Tracheal epithelial cell (primary cell): ENCODE data around the gene ZNF165. TPM values are rescaled to one million over a fixed set of nuclear protein-coding genes. Genes with fewer than 3 reads are reported as not detected.

Experiments
- total RNA-seq: library from RNA; depleted of rRNA; stranded (reverse); fragments of >200 nt; gene quantifications from 2 replicates; pipeline ENCODE4 v1.2.1, GENCODE V29; 2014

Gene ZNF165
- total RNA-seq = 2.3 and 4.3 TPM in 2 replicates

DNA sequence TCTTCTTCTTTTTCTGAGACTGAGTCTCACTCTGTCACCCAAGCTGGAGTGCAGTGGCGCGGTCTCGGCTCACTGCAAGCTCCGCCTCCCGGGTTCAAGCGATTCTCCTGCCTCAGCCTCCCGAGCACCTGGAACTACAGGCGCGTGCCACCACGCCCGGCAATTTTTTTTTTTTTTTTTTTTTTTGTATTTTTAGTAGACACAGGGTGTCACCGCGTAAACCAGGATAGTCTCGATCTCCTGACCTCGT lies at the start of gene ZNF165:
Gene ZNF165 (plus strand): TSS at position 188 of the 250 bp plus-strand sequence. CDS start 4,913 bp downstream, outside the sequence.

DNA sequence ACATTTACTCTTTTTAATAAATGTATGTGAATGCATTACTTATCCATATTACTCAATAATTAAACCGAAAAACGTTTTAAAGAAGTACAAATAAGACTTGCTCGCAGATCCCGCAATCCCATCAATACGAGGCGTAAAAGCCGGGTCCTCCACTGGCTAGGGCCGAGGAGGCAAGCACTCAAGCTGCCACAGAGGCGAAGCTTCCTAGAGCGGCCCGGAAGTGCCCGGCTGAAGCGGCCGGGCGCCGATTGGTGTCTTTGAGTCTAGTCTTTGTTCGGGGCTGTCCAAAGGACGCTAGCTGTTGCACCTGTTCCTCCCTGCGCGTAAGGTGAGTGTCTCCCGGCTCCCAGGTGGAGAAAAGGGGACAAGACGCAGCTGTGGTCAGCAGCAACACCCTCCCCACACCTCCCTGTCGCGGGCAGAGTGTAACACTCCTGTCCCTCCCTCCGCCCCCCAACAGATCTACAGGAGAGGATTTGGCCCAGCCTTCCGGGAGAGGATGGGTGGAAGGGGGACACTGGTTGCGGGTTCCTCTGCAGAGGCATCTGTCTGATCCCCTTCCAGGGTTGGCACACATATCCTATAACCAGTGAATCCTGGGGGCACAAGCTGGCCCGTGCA lies 44.1 kb downstream of the ZNF165 start, which contains the start of gene ZSCAN16:
Gene ZSCAN16 (plus strand): TSS at position 260 of the 621 bp plus-strand sequence. CDS start 835 bp downstream, outside the sequence.

Other genes starting within 250 kb of the ZNF165 start
- gene OR2B2, start 168.2 kb upstream of the ZNF165 start, total RNA-seq = not detected in 2 replicates
- gene OR2B6, start 123.3 kb upstream of the ZNF165 start, total RNA-seq = not detected in 2 replicates
- 3.8 and 4.3 TPM in 2 replicates for gene ZSCAN16, start 44.0 kb downstream of the ZNF165 start, total RNA-seq
- 6.7 and 7.7 TPM in 2 replicates for gene ZKSCAN8, start 61.3 kb downstream of the ZNF165 start, total RNA-seq
- gene ZSCAN9, start 144.7 kb downstream of the ZNF165 start, total RNA-seq = 7.7 and 8.7 TPM in 2 replicates
- gene ZKSCAN4, start 171.7 kb downstream of the ZNF165 start, total RNA-seq = 4.6 and 7.0 TPM in 2 replicates
- 0.21 and 0.48 TPM in 2 replicates for gene NKAPL, start 178.7 kb downstream of the ZNF165 start, total RNA-seq
- 7.9 and 8.7 TPM in 2 replicates for gene ZSCAN26, start 186.6 kb downstream of the ZNF165 start, total RNA-seq
- 2.8 and 3.6 TPM in 2 replicates for gene PGBD1, start 201.0 kb downstream of the ZNF165 start, total RNA-seq